HPDE6-E6E7 (cell line): ENCODE data around the gene REEP3.

Source experiments
- DNase-seq: peaks from one replicate; pipeline ENCODE4 v3.0.0; 2011; ENCODE audit warnings: missing footprints; ENCODE audit errors: extremely low spot score

The REEP3 gene

GRCh38 chr10:63586043-63586442 lies 64.8 kb downstream of the REEP3 start:
- no peak for DNase-seq

GRCh38 chr10:63587191-63587590 lies 66.0 kb downstream of the REEP3 start:
- DNase-seq: no peak

DNA sequence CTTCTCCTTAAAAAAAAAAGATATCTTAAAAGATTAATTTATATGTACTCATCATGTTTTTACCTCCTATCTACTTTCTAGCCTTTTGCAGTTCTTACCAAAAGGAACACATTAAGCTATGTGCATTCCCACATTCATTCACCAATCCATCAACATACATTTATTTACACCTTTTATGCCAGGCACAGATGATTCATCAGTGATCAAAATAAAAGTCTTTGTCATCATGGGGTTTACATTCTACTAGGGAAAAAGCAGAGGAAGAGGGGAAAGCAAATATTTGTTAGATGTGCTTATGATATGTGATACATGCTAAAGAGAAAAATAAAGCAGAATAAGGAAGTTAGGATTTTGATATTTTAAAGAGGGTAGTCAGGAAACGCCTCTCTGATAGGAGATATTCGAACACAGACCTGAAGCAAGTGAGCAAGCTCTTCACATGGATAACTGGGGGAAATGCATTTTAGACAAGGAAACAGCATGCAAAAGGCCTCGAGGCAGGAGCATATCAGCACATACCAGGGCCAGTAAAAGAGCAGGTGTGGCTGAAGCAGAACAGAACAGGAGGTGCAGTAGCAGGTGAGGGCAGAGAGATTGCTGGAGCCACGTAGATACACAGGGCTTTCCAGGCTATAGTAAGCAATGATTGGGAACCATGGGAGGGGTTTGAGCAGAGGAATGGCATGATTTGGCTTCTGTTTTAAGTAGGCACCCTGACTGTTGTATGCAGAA lies 67.4 kb downstream of the REEP3 start:
- DNase-seq: peak; percentile 25

DNA sequence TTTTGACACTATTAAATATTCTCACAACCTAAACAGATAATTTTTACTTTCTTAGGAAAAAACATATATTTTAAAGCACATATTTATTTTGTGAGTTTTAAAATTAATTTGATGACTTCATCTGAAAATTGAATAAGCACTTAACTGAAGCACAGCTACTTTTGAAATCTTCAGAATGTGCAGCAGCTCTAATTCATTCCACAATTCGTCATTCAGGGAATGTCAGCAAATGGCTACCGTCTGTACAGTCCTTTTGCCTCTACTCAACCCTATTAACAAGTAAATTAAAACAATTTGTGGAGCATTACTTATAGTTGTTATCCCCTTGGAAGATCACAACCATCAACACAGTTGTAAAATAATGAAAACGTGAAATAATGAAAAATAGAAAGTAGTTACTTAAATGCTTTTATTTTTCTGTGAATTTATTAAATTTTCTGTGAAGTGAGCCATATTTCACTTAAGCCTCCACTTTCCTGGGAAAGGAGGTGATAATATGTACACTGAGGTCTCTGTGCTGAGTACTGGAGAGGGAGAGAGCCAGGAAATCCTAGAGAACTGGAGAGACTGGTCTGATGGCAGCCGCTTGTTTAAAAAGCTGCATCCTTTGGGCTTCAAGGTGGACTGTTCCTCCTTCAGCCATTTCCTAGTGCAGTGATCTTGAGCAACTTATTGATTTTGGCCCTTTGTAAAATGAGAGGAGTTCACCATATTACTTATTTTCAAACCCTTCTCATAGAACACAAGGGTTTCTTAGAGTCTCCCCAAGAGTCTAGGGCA lies 70.6 kb downstream of the REEP3 start:
- DNase-seq: no peak

GRCh38 chr10:63593576-63593975 lies 72.4 kb downstream of the REEP3 start:
- DNase-seq: no peak

GRCh38 chr10:63595072-63595471 lies 73.9 kb downstream of the REEP3 start:
- DNase-seq: no peak

DNA sequence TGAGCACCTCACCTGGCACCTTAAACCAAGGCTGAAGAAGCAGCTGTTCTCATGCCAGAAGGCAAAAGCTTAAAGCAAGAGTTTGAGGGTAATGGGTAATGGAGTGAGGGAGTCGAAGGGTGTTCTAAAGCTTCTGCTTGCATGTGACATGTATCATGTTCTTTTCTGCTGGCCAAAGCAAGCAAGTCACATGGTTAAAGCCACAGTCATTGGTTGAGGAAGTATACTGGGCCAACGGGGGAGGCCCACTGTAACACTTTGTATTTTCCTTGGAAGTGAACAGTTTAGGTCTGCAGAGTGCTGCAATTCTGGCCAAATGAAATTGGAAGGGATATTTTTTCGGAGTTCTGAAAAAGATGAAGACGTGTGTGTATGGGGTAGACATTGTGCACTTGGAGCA lies 75.7 kb downstream of the REEP3 start:
- DNase-seq: no peak

DNA sequence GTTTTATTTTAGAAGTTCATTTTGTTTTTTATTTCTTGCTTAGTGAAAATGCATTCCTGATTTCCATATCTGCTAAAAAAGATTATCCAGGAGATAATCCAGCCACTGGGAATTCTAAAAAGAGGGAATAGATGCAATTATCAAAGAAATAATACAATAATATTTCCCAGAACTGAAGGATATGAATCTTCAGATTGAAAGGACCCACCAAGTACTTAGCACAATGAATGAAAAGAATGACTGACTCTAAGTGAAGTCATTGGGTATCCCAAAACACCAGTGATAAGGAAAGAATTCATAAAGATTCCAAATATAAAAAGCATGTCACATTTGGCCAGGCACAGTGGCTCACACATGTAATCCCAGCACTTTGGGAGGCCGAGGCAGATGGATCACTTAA lies 79.3 kb downstream of the REEP3 start:
- DNase-seq: no peak

DNA sequence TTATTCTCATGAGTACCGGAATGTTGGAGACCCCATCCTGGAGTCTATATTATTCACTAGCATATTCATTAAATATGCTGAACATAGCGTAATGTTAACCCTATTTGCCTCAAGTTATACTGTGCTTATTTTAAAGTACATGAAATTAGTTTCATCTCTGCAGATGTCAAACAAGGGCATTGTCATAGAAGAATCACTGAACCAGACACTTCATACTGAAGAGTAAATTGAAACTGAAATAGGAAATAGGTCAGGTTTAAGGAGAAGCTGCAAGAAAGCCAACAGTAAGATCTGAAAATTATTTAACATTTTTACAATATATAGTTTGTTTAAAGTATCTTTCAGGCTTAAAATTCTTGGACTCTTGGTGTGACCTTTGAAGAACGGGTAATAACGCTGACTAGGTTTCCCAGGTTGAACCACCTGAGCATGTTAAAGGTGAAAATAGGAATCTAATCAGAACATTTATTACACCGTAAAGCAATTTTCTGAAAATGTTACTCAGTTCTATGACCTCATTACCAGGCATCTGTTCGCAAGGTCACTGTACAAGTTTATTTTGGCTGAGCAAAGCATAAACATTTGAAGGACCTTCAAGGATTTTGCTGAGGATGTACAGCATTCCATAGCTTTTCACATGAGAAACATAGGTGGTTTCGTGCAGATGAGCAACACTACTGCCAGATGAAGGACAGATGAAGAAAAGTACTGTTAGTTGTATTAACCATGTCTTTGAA lies 82.7 kb downstream of the REEP3 start:
- DNase-seq: no peak

DNA sequence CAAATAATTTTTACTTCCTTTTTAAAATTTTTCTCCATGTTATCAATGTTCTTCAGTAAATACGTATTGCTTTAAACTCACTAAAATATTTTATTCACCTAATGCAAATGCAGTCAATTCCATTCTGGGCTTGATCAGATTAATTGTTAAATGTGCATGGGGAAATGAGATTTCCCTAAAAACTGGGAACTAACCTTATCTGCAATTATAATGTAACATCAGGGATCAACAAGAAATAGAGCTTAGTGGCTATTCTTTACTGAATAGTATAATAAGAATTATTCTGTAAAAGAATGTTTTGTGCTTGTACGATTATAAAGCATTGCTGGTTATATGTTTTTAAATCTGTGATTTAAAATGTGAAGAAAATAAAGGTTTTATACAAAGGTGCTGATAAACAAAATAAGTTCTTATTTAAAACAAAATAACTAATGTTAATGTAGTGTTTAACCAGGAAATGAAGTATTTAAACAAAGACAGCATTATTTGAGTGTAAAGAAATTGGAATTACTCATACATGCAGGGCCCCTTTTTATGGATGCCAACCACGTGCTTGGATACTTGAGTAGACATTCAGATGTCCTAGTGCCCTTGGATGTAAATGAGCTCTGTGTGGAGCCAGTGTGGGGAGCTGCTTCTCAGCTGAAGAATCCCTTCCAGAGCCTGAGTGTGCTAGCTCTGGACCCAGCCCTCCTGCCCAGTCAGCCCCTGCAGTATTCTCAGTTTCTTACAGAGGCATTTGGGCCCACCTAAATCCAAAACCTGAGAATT lies 84.2 kb downstream of the REEP3 start:
- DNase-seq: no peak

DNA sequence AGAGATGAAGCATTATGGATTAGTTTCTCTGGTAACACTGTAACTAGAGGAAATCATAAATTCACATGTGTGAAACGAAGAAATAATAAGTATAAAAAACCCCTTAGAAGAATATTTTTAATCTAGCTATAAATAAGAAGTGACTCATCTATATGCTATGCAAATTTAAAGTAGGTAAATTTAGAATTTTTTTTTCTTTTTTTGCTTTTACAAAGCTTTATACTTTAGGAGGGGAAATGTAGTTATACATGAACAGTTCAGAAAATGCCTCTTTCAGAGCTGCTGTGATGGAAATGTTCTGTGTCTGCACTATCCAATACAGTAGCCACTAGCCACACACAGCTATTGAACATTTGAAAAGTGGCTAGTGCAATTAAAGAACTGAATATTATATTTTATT lies 87.3 kb downstream of the REEP3 start:
- DNase-seq: no peak

GRCh38 chr10:63611078-63611477 lies 89.9 kb downstream of the REEP3 start:
- no peak for DNase-seq

GRCh38 chr10:63614371-63614891 lies 93.2 kb downstream of the REEP3 start:
- DNase-seq: no peak

GRCh38 chr10:63618552-63618951 lies 97.4 kb downstream of the REEP3 start:
- no peak for DNase-seq

GRCh38 chr10:63619426-63619825 lies 98.2 kb downstream of the REEP3 start:
- no peak for DNase-seq

- no peak for DNase-seq
Observed at GRCh38 chr10:63622097-63622496, 100.9 kb downstream of the REEP3 start.

DNA sequence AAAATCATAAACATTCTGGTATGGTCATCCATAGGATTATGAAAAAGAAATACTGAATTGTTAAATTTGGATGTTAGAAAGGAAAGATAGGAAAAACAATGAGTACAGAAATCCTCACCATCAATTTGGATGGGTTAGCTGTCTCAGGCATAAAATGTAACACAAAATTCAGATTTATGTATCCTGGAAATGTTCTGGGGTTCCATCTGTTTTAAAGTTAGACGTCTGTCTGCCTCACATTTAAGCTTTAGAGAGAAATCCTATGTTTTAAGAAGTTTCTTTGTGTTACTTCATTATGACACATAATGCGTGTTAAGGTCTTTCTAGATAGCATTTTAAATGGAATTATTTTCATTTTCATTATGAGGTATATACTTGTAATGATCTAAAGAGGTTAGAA lies 103.5 kb downstream of the REEP3 start:
- DNase-seq: no peak

GRCh38 chr10:63627396-63627795 lies 106.2 kb downstream of the REEP3 start:
- DNase-seq: no peak

- DNase-seq: no peak
Observed at GRCh38 chr10:63627881-63628296, 106.7 kb downstream of the REEP3 start.

DNA sequence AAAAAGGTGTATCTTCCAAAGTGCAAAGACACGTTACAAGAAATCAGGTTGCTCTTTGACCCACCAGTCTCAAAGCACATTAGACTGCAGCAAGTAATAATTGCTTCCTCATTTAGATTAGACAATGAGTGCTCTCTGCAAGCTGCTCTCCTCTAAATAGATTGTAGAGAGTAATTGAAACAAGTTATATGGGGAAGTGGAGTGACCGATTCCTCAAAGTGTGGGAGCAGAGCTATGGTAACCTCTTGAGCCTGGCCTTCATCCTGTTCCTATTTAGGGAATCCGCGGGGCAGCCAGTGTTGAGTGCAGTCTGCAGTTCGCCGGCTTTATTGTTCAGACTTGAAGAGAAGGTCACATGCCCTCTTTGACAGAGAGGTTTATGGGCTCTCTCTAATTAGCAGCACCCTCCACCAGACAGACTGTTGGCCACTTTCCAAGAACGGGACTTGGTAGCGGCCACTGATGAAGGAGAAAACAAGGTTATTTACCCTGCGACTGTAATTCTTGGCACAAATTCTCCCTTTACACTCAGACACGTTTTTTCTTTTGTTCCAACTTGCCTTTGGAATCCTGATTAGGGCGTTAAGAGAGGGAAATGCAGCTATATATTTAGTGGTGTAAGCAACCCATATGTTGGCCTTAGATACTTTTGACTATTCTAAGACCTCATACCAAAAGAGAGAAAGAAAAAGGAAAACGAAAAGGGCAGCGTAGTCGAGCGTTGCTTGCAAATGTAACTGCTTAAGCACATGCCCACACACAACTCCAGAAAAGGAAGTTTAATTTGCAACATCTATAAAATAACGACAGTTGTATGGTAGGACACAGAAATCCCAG lies 107.5 kb downstream of the REEP3 start:
- DNase-seq: no peak
